ENCODE data around the gene EHMT1. TPM values are rescaled to one million over a fixed set of nuclear protein-coding genes. Genes with fewer than 3 reads are reported as not detected.

EHMT1 gene
- polyA plus RNA-seq, 1 of the 3 experiments (the other 2 are of a cell fraction), result 39.5 TPM

- H4K20me1 ChIP-seq (ENCODE audit: insufficient read depth), result peaks cover 19% of the 10 kb centered on the region
- H3K79me2 ChIP-seq (ENCODE audit: insufficient read depth), result peaks cover 21% of the 10 kb centered on the region
- H3F3A ChIP-seq (replicated peaks; ENCODE audit: insufficient read depth), result no peaks in the 10 kb centered on the region
- TF ChIP-seq TAF1 (IDR thresholded peaks at IDR 0.05; ENCODE audit: borderline replicate concordance, low read depth, low read length), result no peak
- no peak for TF ChIP-seq FOXJ3 (CRISPR knock-in tag; IDR thresholded peaks at IDR 0.05)
- no peak for TF ChIP-seq MAX (IDR thresholded peaks at IDR 0.05; ENCODE audit: low read depth)
- TF ChIP-seq GABPA (IDR thresholded peaks at IDR 0.05; ENCODE audit: low read depth), result no peak
- no peak for TF ChIP-seq CHD2 (IDR thresholded peaks at IDR 0.05; ENCODE audit: low read length, partially characterized antibody)
- no peak for TF ChIP-seq USF1 (IDR thresholded peaks at IDR 0.05; ENCODE audit: borderline replicate concordance, low read depth)
- TF ChIP-seq MEF2A (IDR thresholded peaks at IDR 0.05; ENCODE audit: borderline replicate concordance, low read depth), result no peak
- no peak for TF ChIP-seq NRF1 (IDR thresholded peaks at IDR 0.05; ENCODE audit: low read depth, low read length)
- TF ChIP-seq, protein P1, sequence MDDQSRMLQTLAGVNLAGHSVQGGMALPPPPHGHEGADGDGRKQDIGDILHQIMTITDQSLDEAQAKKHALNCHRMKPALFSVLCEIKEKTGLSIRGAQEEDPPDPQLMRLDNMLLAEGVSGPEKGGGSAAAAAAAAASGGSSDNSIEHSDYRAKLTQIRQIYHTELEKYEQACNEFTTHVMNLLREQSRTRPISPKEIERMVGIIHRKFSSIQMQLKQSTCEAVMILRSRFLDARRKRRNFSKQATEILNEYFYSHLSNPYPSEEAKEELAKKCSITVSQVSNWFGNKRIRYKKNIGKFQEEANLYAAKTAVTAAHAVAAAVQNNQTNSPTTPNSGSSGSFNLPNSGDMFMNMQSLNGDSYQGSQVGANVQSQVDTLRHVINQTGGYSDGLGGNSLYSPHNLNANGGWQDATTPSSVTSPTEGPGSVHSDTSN (IDR thresholded peaks at IDR 0.05), result no peak
- TF ChIP-seq POLR2AphosphoS5 (IDR thresholded peaks at IDR 0.05; ENCODE audit: low read depth, low read length), result no peak
- no peak for TF ChIP-seq RXRA (IDR thresholded peaks at IDR 0.05; ENCODE audit: borderline replicate concordance, low read depth)
- TF ChIP-seq USF2 (IDR thresholded peaks at IDR 0.05; ENCODE audit: borderline replicate concordance, low read depth, low read length), result no peak
- TF ChIP-seq, protein P2, sequence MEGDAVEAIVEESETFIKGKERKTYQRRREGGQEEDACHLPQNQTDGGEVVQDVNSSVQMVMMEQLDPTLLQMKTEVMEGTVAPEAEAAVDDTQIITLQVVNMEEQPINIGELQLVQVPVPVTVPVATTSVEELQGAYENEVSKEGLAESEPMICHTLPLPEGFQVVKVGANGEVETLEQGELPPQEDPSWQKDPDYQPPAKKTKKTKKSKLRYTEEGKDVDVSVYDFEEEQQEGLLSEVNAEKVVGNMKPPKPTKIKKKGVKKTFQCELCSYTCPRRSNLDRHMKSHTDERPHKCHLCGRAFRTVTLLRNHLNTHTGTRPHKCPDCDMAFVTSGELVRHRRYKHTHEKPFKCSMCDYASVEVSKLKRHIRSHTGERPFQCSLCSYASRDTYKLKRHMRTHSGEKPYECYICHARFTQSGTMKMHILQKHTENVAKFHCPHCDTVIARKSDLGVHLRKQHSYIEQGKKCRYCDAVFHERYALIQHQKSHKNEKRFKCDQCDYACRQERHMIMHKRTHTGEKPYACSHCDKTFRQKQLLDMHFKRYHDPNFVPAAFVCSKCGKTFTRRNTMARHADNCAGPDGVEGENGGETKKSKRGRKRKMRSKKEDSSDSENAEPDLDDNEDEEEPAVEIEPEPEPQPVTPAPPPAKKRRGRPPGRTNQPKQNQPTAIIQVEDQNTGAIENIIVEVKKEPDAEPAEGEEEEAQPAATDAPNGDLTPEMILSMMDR (IDR thresholded peaks at IDR 0.05), result no peak
- TF ChIP-seq RFX5 (IDR thresholded peaks at IDR 0.05; ENCODE audit: low read length), result no peak
- H3K36me3 ChIP-seq (replicated peaks in 1 of 2; ENCODE audit: control insufficient read depth in 1 of 2, insufficient read depth in 2 of 2, low read length in 1 of 2), result peaks cover 9 to 39% of the 10 kb centered on the region in 2 experiments
- peak overlapping the region; percentile 68 to 86 for H3K4me3 ChIP-seq (ENCODE audit: low read depth in 2 of 2, low read length in 1 of 2)
- H3K9me2 ChIP-seq, result no peaks in the 10 kb centered on the region
- peak overlapping the region; percentile 70; the same call in 1 of the 2 replicates for H3K9ac ChIP-seq
- no peaks in the 10 kb centered on the region for H3K27me3 ChIP-seq (ENCODE audit: insufficient read depth)
- POLR2A ChIA-PET, result interaction anchor here (1.1 to 1.3 kb wide), 2 partner anchors 30 to 36 kb away, joined by 3 read pairs; partner anchors contain the start of gene EHMT1
- no peak for DNase-seq
- peak overlapping the region; percentile 92 for H3K4me2 ChIP-seq
- 86% methylated on average over 4 of the region's 6 CpGs for WGBS (ENCODE audit: low lambda C conversion rate)
- H3K4me1 ChIP-seq (ENCODE audit: control insufficient read depth in 1 of 2, insufficient read depth in 2 of 2, low read depth in 1 of 2, low read length in 1 of 2), result peaks cover 9 to 18% of the 10 kb centered on the region in 2 experiments; a peak in 2 of 4 replicates
- H3K9me3 ChIP-seq, result no peaks in the 10 kb centered on the region
- H2AFZ ChIP-seq (ENCODE audit: low read depth), result no peak overlapping the region
- CTCF ChIA-PET, result interaction anchor here (2.2 kb wide), 1 partner anchor 10 kb away, joined by 27 read pairs; the partner anchor contains the start of gene DPH7
- no peak overlapping the region for H3K27ac ChIP-seq (ENCODE audit: low read depth in 2 of 2, low read length in 1 of 2)
Observed at GRCh38 chr9:137588891-137589290, 29.9 kb upstream of the EHMT1 start.
